ELR (cell line): ENCODE data around the gene MTM1.

Source experiments
- DNase-seq: peaks from one replicate; pipeline ENCODE4 v3.0.0-alpha.2; 2015; ENCODE audit warnings: low read depth

MTM1 gene

GRCh38 chrX:150548684-150549083, 19.7 kb upstream of the MTM1 start:
- peak; percentile 49 for DNase-seq

GRCh38 chrX:150551963-150552362, 16.5 kb upstream of the MTM1 start:
- DNase-seq: no peak

- no peak for DNase-seq
Measured at GRCh38 chrX:150558424-150558823, 10.0 kb upstream of the MTM1 start.

GRCh38 chrX:150564838-150565237, 3.6 kb upstream of the MTM1 start:
- no peak for DNase-seq

GRCh38 chrX:150565551-150565950, 2.9 kb upstream of the MTM1 start:
- DNase-seq: no peak

GRCh38 chrX:150566734-150567182, 1.7 kb upstream of the MTM1 start:
- no peak for DNase-seq

GRCh38 chrX:150567645-150568319, 639 bp upstream of the MTM1 start:
- DNase-seq: no peak

GRCh38 chrX:150569155-150569477, 695 bp downstream of the MTM1 start:
- no peak for DNase-seq

- no peak for DNase-seq
Measured at GRCh38 chrX:150570512-150570911, 2.1 kb downstream of the MTM1 start.

- no peak for DNase-seq
Measured at GRCh38 chrX:150572206-150572605, 3.8 kb downstream of the MTM1 start.

- no peak for DNase-seq
Measured at GRCh38 chrX:150573106-150573505, 4.7 kb downstream of the MTM1 start.

- DNase-seq: no peak
Measured at GRCh38 chrX:150573702-150574101, 5.3 kb downstream of the MTM1 start.

GRCh38 chrX:150574559-150575418, 6.4 kb downstream of the MTM1 start:
- no peak for DNase-seq

- peak; percentile 75 for DNase-seq
Measured at GRCh38 chrX:150575419-150575814, 7.0 kb downstream of the MTM1 start.

GRCh38 chrX:150577174-150577573, 8.8 kb downstream of the MTM1 start:
- DNase-seq: no peak

GRCh38 chrX:150581093-150581775, 12.8 kb downstream of the MTM1 start:
- peak; percentile 84 for DNase-seq

GRCh38 chrX:150582338-150582948, 14.0 kb downstream of the MTM1 start:
- DNase-seq: no peak

GRCh38 chrX:150587585-150588503, 19.4 kb downstream of the MTM1 start:
- peak; percentile 46 for DNase-seq

GRCh38 chrX:150594584-150594983, 26.2 kb downstream of the MTM1 start:
- DNase-seq: no peak

GRCh38 chrX:150599226-150599625, 30.8 kb downstream of the MTM1 start:
- DNase-seq: no peak

GRCh38 chrX:150602296-150602695, 33.9 kb downstream of the MTM1 start:
- DNase-seq: no peak
